GM12878 (cell line): ENCODE results near the gene CACNA1D. TPM values are rescaled to one million over a fixed set of nuclear protein-coding genes. Genes with fewer than 3 reads are reported as not detected.

Experiments used
- ATAC-seq: fragments of 200-7000 bp; cut with Tn5 transposase; 3 replicates; pipeline ENCODE4 v1.9.1; 2020; ENCODE audit warnings: mild to moderate bottlenecking, moderate library complexity
- BruUV-seq: library from RNA; stranded (reverse); fragments of 400-500 nt; replicated peaks from 2 replicates; lab custom pipeline; 2021; lab: Mats Ljungman, UMichigan
- CTCF ChIA-PET: fragments of 300-600 bp; sonication (Branson Sonifier 250); formaldehyde crosslinking; extraction: SDS; loops from one replicate; lab custom pipeline; 2021; ENCODE audit warnings: inconsistent platforms; lab: Yijun Ruan, JAX
- POLR2A ChIA-PET: fragments of 350-600 bp; formaldehyde crosslinking; extraction: SDS; loops from one replicate; lab custom pipeline; 2021; ENCODE audit warnings: inconsistent platforms; lab: Charles Lee
- RAD21 ChIA-PET: fragments of 300-600 bp; sonication (Branson Sonifier 250); formaldehyde crosslinking; loops from one replicate; lab custom pipeline; 2023; ENCODE audit warnings: antibody characterized with exemption; ENCODE audit not compliant: unreplicated experiment; lab: Charles Lee
- SMC1A ChIA-PET: fragments of 300-600 bp; sonication (Branson Sonifier 250); formaldehyde crosslinking; loops from one replicate; lab custom pipeline; 2023; ENCODE audit not compliant: unreplicated experiment, uncharacterized antibody; lab: Charles Lee
- DNase-seq: peaks from one replicate; pipeline ENCODE4 v3.0.0-alpha.2; 2011; ENCODE audit warnings: low read depth, low spot score
- FAIRE-seq: peaks from 3 replicates; lab custom pipeline; 2011; peaks lifted over from hg19 to GRCh38; lab: Jason Lieb, UNC
- H2AFZ ChIP-seq: 2 replicates; pipeline ENCODE4 v1.6.0; 2011; ENCODE audit warnings: low read depth, low read length, control low read depth; ENCODE audit not compliant: control insufficient read depth
- H3K27ac ChIP-seq: 2 replicates; pipeline ENCODE4 v1.5.1; 2011; ENCODE audit warnings: control low read depth; ENCODE audit not compliant: control insufficient read depth, insufficient read depth
- H3K27me3 ChIP-seq, 2 experiments: replicated peaks in 1 of 2; 2 replicates each; pipeline versions ENCODE4 v1.6.0 to v1.6.1; 2011; ENCODE audit warnings: low read length in 1 of 2; ENCODE audit not compliant: control insufficient read depth in 2 of 2, insufficient read depth in 2 of 2
- H3K36me3 ChIP-seq, 2 experiments: 2 replicates each; pipeline ENCODE4 v1.5.1; 2011; ENCODE audit warnings: low read length in 1 of 2; ENCODE audit not compliant: control insufficient read depth in 2 of 2, insufficient read depth in 2 of 2
- H3K4me1 ChIP-seq: 2 replicates; pipeline ENCODE4 v1.6.1; 2011; ENCODE audit warnings: mild to moderate bottlenecking, low read length, moderate library complexity, mixed read lengths; ENCODE audit not compliant: control insufficient read depth, insufficient read depth
- H3K4me2 ChIP-seq: 2 replicates; pipeline ENCODE4 v1.6.0; 2011; ENCODE audit warnings: control low read depth; ENCODE audit not compliant: control insufficient read depth, insufficient read depth
- H3K4me3 ChIP-seq: fragments of 200-600 bp; sonication (generic); 2 replicates; pipeline ENCODE4 v1.5.1; 2016
- H3K79me2 ChIP-seq: 2 replicates; pipeline ENCODE4 v1.6.0; 2011; ENCODE audit warnings: low read length; ENCODE audit not compliant: control insufficient read depth, insufficient read depth
- H3K9ac ChIP-seq: 2 replicates; pipeline ENCODE4 v1.8.0; 2011; ENCODE audit warnings: low read length, control low read depth, mixed read lengths; ENCODE audit not compliant: control insufficient read depth, insufficient read depth
- H3K9me3 ChIP-seq: replicated peaks from 3 replicates; pipeline ENCODE4 v1.5.1; 2011; ENCODE audit warnings: mild to moderate bottlenecking, low read length; ENCODE audit not compliant: control insufficient read depth, insufficient read depth
- H4K20me1 ChIP-seq: 2 replicates; pipeline ENCODE4 v1.6.0; 2011; ENCODE audit not compliant: control insufficient read depth, insufficient read depth
- ATF2 ChIP-seq: IDR thresholded peaks from 2 replicates; pipeline ENCODE4 v1.6.1; 2012; ENCODE audit warnings: low read length, inconsistent platforms
- BCL11A ChIP-seq: IDR thresholded peaks from 2 replicates; pipeline ENCODE4 v1.6.1; 2011; ENCODE audit warnings: low read depth, low read length
- BCL3 ChIP-seq: IDR thresholded peaks from 2 replicates; pipeline ENCODE4 v1.6.1; 2011; ENCODE audit warnings: borderline replicate concordance, low read depth, mild to moderate bottlenecking, moderate library complexity, low read length; ENCODE audit not compliant: insufficient read depth, poor library complexity, severe bottlenecking
- CBX5 ChIP-seq: sonication (generic); IDR thresholded peaks from 2 replicates; pipeline ENCODE4 v1.6.1; 2016; ENCODE audit warnings: low read depth, moderate library complexity, mild to moderate bottlenecking, inconsistent platforms
- CHD4 ChIP-seq: fragments of 200-600 bp; sonication (generic); IDR thresholded peaks from 2 replicates; pipeline ENCODE4 v1.6.1; 2016; ENCODE audit warnings: mild to moderate bottlenecking
- KAT2A ChIP-seq: conservative IDR thresholded peaks from 2 replicates; pipeline ENCODE4 v1.6.1; 2011; ENCODE audit warnings: low read depth, low read length; ENCODE audit not compliant: control insufficient read depth
- MYC ChIP-seq: IDR thresholded peaks from 2 replicates; pipeline ENCODE4 v1.6.1; 2011; ENCODE audit warnings: mild to moderate bottlenecking, low read length, moderate library complexity, inconsistent platforms; ENCODE audit not compliant: insufficient read depth, insufficient replicate concordance, insufficient read length, severe bottlenecking
- NFIC ChIP-seq: IDR thresholded peaks from 2 replicates; pipeline ENCODE4 v1.6.1; 2012; ENCODE audit warnings: low read depth, mild to moderate bottlenecking, inconsistent platforms, low read length, moderate library complexity
- NFYA ChIP-seq: IDR thresholded peaks from 2 replicates; pipeline ENCODE4 v1.6.1; 2011; ENCODE audit warnings: low read depth, mild to moderate bottlenecking, low read length, improper control_type of control experiment, borderline replicate concordance
- POLR2A ChIP-seq: IDR thresholded peaks from 2 replicates; pipeline ENCODE4 v1.6.1; 2011; ENCODE audit warnings: low read depth, mild to moderate bottlenecking, low read length
- POLR2AphosphoS2 ChIP-seq: IDR thresholded peaks from 2 replicates; pipeline ENCODE4 v1.6.1; 2011; ENCODE audit warnings: low read depth, mild to moderate bottlenecking, low read length, improper control_type of control experiment, moderate library complexity
- RAD51 ChIP-seq: fragments of 450-650 bp; IDR thresholded peaks from 2 replicates; pipeline ENCODE4 v1.6.1; 2016; ENCODE audit warnings: moderate library complexity, mild to moderate bottlenecking, inconsistent platforms
- SIX5 ChIP-seq: IDR thresholded peaks from 2 replicates; pipeline ENCODE4 v1.6.1; 2011; ENCODE audit warnings: mild to moderate bottlenecking, low read depth, low read length, moderate library complexity; ENCODE audit not compliant: severe bottlenecking
- SREBF2 ChIP-seq: IDR thresholded peaks from 2 replicates; pipeline ENCODE4 v1.6.1; 2012; ENCODE audit warnings: mild to moderate bottlenecking, low read length
- SUZ12 ChIP-seq: fragments of 200-600 bp; sonication (generic); IDR thresholded peaks from one replicate; pipeline ENCODE4 v1.6.1; 2018; ENCODE audit warnings: antibody characterized with exemption, mild to moderate bottlenecking; ENCODE audit not compliant: unreplicated experiment
- ZBED1 ChIP-seq: IDR thresholded peaks from 2 replicates; pipeline ENCODE4 v1.6.1; 2016; ENCODE audit warnings: borderline replicate concordance
- WGBS: methylation state at CpG from one replicate; pipeline ENCODE4 v1.1.6; 2016; ENCODE audit warnings: low lambda C conversion rate; ENCODE audit not compliant: insufficient replicate concordance, insufficient coverage; ENCODE audit errors: missing lambda C conversion rate; 5-methylcytosine and 5-hydroxymethylcytosine counted together
- in situ Hi-C: fragments of 300-500 bp; cut with MboI; formaldehyde crosslinking; loops from 9 replicates; pipeline ENCODE4 v1.14.3; 2018; ENCODE audit warnings: mixed read lengths
- intact Hi-C: fragments of 100-400 bp; cut with micrococcal nuclease; formaldehyde crosslinking; loops from one replicate; pipeline ENCODE4 v1.14.2; 2022; ENCODE audit not compliant: unreplicated experiment
- polyA plus RNA-seq, 11 experiments: library from polyadenylated mRNA; depleted of rRNA in 4 of 11; unstranded in 6 of 11; stranded (reverse) in 5 of 11; fragments of >200 nt; fragmentation: Nextera tagmentation in 4 of 11; fragmentation: Illumina TruSeq in 1 of 11; extraction: Ambion mirVana in 4 of 11; extraction: Trizol in 1 of 11; gene quantifications; 1 replicate in 1 of 11; 2 replicates in 10 of 11; pipeline versions ENCODE4 v1.2.1 to v1.2.3, GENCODE V29; 2011 to 2016; ENCODE audit warnings: inconsistent platforms in 2 of 11, missing spikeins in 2 of 11, low read depth in 1 of 11
- total RNA-seq, 4 experiments: library from RNA; depleted of rRNA in 3 of 4; stranded (reverse); fragments of >200 nt in 3 of 4; fragmentation: Illumina TruSeq in 1 of 4; extraction: Trizol in 1 of 4; gene quantifications; 2 replicates each; pipeline versions ENCODE4 v1.2.1 to v1.2.3, GENCODE V29; 2013 to 2021

CACNA1D gene
- total and polyA plus RNA-seq, 10 of the 15 experiments (the other 5 are each of a cell fraction or from before 2014, with no cell fraction given) = 0.21 to 24.4 (median 1.6) TPM

- RAD21 ChIA-PET = no interaction called here
- no peaks in the 10 kb centered on the region for H3K4me1 ChIP-seq
- WGBS = 55% methylated on average over 7 of the region's 7 CpGs
- no peak overlapping the region for H2AFZ ChIP-seq
- no peak for TF ChIP-seq NFYA
- TF ChIP-seq CHD4 = no peak
- no peak for TF ChIP-seq KAT2A
- no peak for TF ChIP-seq SUZ12
- TF ChIP-seq SIX5 = no peak
- no peak for TF ChIP-seq CBX5
- no peak for TF ChIP-seq POLR2A
- TF ChIP-seq SREBF2 = no peak
- no peak for TF ChIP-seq POLR2AphosphoS2
- TF ChIP-seq BCL3 = no peak
- TF ChIP-seq NFIC = no peak
- TF ChIP-seq ZBED1 = no peak
- TF ChIP-seq BCL11A = no peak
- TF ChIP-seq RAD51 = no peak
- no peak for TF ChIP-seq MYC
- no peak for TF ChIP-seq ATF2
- ATAC-seq (no peak), FAIRE-seq (no peak), DNase-seq (no peak)
- H3K9ac ChIP-seq = no peak overlapping the region
- H4K20me1 ChIP-seq = no peaks in the 10 kb centered on the region
- no peaks in the 10 kb centered on the region for H3K79me2 ChIP-seq
- in situ Hi-C loops (no loop called here), intact Hi-C loops (no loop called here)
- H3K4me3 ChIP-seq = no peak overlapping the region
- no peak overlapping the region for H3K27ac ChIP-seq
- H3K36me3 ChIP-seq = peaks cover 4% of the 10 kb centered on the region in 2 experiments; a peak in 3 of 4 replicates
- CTCF ChIA-PET = no interaction called here
- no peak overlapping the region for H3K4me2 ChIP-seq
- no peaks in the 10 kb centered on the region for H3K9me3 ChIP-seq
- BruUV-seq = TSS peak; percentile 52
- no peaks in the 10 kb centered on the region for H3K27me3 ChIP-seq
- SMC1A ChIA-PET = interaction anchor here (1.1 kb wide), 1 partner anchor 8 kb away, joined by 3 read pairs; no protein-coding TSS in a partner anchor
- POLR2A ChIA-PET = interaction anchor here (0.7 kb wide), 1 partner anchor 11 kb away, joined by 3 read pairs; no protein-coding TSS in a partner anchor
Measured at GRCh38 chr3:53815651-53816050, 321.2 kb downstream of the CACNA1D start.
